Effector memory CD8-positive, alpha-beta T cell (primary cell): ENCODE measurements around the gene COL4A5.

Experiments
- ATAC-seq: fragments of 150-1000 bp; cut with Tn5 transposase; replicated peaks from 2 replicates; pipeline ENCODE4 v1.10.0; 2021; ENCODE audit warnings: mild to moderate bottlenecking, moderate library complexity
- DNase-seq, 3 experiments: peaks; one replicate each; pipeline ENCODE4 v3.0.0; 2021
- H3K27ac Mint-ChIP-seq, 2 donors: one replicate each; pipeline ENCODE4 v1.8.0; 2022; ENCODE audit warnings: mild to moderate bottlenecking in 2 of 2, mixed read lengths in 2 of 2, moderate library complexity in 2 of 2
- H3K27me3 Mint-ChIP-seq, 2 donors: one replicate each; pipeline ENCODE4 v1.8.0; 2022; ENCODE audit warnings: mixed read lengths in 2 of 2
- H3K36me3 Mint-ChIP-seq: one replicate; pipeline ENCODE4 v1.8.0; 2022; ENCODE audit warnings: mild to moderate bottlenecking, moderate library complexity, mixed read lengths; ENCODE audit not compliant: insufficient read depth
- H3K4me1 Mint-ChIP-seq, 2 donors: one replicate each; pipeline ENCODE4 v1.8.0; 2022; ENCODE audit warnings: low read depth in 2 of 2, mixed read lengths in 2 of 2
- H3K4me3 Mint-ChIP-seq, 2 donors: one replicate each; pipeline ENCODE4 v1.8.0; 2022; ENCODE audit warnings: mild to moderate bottlenecking in 2 of 2, mixed read lengths in 2 of 2, moderate library complexity in 2 of 2
- H3K9me3 Mint-ChIP-seq, 2 donors: one replicate each; pipeline ENCODE4 v1.8.0; 2022; ENCODE audit warnings: mixed read lengths in 2 of 2

COL4A5 gene

DNA sequence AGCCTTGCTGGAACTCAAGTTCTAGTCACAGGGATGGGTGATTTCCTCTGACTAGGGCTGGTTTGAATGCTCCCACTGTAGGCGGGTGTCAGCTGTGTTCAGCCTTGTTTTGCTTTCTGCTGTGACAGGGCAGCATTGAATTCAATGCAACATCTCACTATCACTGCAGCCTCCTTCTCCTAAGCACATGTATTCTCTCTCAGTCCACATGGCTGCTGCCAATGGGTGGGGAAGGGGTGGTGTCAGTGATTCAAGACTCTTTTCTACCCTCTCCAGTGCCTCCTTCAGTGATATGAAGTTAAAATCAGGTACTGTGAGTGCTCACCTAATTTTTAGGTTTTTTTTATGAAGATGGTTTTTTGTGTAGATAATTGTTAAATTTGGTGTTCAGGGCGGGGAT, 46.3 kb downstream of the COL4A5 start:
- no peak overlapping the region for H3K4me3 Mint-ChIP-seq
- ATAC-seq (no peak), DNase-seq (no peak)
- H3K36me3 Mint-ChIP-seq = no peaks in the 10 kb centered on the region
- no peaks in the 10 kb centered on the region for H3K4me1 Mint-ChIP-seq
- H3K9me3 Mint-ChIP-seq = no peaks in the 10 kb centered on the region
- H3K27ac Mint-ChIP-seq = no peak overlapping the region
- no peaks in the 10 kb centered on the region for H3K27me3 Mint-ChIP-seq

DNA sequence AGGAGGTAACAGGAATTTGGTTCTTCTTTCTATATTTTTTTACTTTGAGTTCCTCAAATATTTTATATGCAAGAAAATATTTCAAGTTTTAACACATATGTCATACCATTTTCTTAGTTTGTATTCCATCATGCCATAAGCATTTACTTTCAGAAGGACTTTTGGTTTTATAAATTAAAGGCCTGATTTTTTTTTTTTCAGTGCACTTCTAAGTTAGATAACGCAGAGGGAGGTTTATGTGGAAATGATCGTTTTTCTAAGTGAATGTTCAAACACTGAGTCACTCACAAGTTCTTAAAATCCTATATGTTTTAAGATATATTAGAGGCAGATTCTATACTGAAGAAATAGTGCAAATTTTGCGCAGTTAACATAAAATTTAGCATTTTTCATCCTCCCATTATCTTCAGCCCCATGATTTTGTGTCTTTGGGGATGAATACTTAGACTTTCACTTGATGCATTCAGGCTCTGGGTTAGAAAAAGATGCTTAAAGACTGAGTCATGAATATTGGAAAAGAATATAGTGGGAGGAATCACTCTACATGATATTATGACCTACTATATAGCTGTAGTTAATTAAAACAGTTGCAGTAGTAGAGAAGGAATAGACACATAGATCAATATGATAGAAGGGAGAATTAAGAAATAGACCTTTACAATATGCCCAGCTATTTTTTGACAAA, 54.9 kb downstream of the COL4A5 start:
- H3K4me3 Mint-ChIP-seq = no peak overlapping the region
- no peaks in the 10 kb centered on the region for H3K36me3 Mint-ChIP-seq
- no peaks in the 10 kb centered on the region for H3K4me1 Mint-ChIP-seq
- ATAC-seq (no peak), DNase-seq (no peak)
- H3K27me3 Mint-ChIP-seq = no peaks in the 10 kb centered on the region
- H3K27ac Mint-ChIP-seq = no peak overlapping the region
- no peaks in the 10 kb centered on the region for H3K9me3 Mint-ChIP-seq

DNA sequence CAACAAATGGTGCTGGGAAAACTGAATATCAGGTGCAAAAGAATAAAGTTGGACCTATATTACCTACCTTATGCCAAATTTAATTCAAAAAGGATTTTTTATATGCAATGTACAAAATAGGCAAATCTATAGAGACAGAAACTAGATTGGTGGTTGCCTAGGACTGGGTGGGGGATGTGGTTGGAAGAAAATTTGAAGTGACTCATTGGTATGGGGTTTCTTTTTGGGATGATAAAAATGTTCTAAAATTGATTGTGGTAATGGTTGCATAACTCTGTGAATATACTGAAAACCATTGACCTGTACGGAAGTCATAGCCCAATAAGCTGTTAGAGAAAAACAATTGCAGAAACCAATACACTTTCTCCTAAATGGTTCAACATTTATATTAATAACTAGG, 72.1 kb downstream of the COL4A5 start:
- Mint-ChIP-seq H3K36me3 (no peaks in the 10 kb centered on the region), H3K9me3 (peaks cover 0 to 2% of the 10 kb centered on the region in 2 donors), H3K27ac (no peak overlapping the region), H3K27me3 (no peaks in the 10 kb centered on the region), H3K4me1 (no peaks in the 10 kb centered on the region), H3K4me3 (no peak overlapping the region)
- ATAC-seq (no peak), DNase-seq (no peak)

DNA sequence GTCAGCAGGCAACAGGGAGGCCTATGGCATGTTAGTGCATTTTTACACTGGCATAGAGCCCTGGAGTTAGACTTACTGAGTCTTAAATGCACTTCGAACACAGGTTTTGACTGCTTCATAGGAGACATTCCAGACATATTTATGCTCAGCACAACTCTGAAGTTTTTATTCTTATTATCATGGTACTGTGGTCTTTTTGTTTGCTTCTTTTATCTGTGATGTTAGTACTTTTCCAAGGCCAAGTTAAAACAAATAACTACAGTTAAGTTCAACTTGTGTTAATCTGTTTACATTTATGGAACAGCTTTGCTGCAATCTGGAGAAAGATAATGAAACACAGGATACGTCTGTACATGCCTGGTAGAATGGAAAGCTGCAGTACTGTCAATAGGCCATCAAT, 76.5 kb downstream of the COL4A5 start:
- Mint-ChIP-seq H3K27me3 (no peaks in the 10 kb centered on the region), H3K9me3 (no peaks in the 10 kb centered on the region), H3K36me3 (no peaks in the 10 kb centered on the region), H3K4me1 (no peaks in the 10 kb centered on the region), H3K27ac (no peak overlapping the region), H3K4me3 (no peak overlapping the region)
- no peak for DNase-seq
- no peak for ATAC-seq

DNA sequence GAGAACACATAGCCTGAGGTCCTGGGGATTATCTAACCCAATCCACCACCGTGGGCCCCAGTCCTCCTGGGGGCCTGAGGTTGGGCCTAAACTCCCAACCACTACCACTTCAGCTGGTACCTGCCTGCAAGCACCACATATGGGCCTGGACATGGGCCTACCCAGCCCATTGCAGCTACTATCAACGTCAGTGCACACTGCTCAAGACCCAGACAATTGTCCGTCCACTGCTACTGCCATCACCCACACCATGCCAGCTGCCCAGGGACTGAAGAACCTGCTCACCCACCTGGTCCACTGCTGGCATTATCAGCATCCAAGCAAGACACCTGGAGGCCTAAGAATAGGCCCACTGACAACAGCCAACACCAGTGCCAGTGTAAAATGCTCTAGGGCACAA, 88.1 kb downstream of the COL4A5 start:
- Mint-ChIP-seq H3K4me1 (no peaks in the 10 kb centered on the region), H3K36me3 (no peaks in the 10 kb centered on the region), H3K9me3 (peaks cover 0 to 2% of the 10 kb centered on the region in 2 donors), H3K27ac (no peak overlapping the region), H3K27me3 (no peaks in the 10 kb centered on the region), H3K4me3 (no peak overlapping the region)
- ATAC-seq (no peak), DNase-seq (no peak)

GRCh38 chrX:108537005-108537404, 97.4 kb downstream of the COL4A5 start:
- no peaks in the 10 kb centered on the region for H3K36me3 Mint-ChIP-seq
- no peaks in the 10 kb centered on the region for H3K9me3 Mint-ChIP-seq
- ATAC-seq (no peak), DNase-seq (no peak)
- H3K4me3 Mint-ChIP-seq = no peak overlapping the region
- no peaks in the 10 kb centered on the region for H3K4me1 Mint-ChIP-seq
- H3K27me3 Mint-ChIP-seq = no peaks in the 10 kb centered on the region
- H3K27ac Mint-ChIP-seq = no peak overlapping the region

- no peak overlapping the region for H3K27ac Mint-ChIP-seq
- H3K4me1 Mint-ChIP-seq = no peaks in the 10 kb centered on the region
- no peak for ATAC-seq
- H3K9me3 Mint-ChIP-seq = no peaks in the 10 kb centered on the region
- no peaks in the 10 kb centered on the region for H3K27me3 Mint-ChIP-seq
- H3K36me3 Mint-ChIP-seq = no peaks in the 10 kb centered on the region
- DNase-seq = no peak
- H3K4me3 Mint-ChIP-seq = no peak overlapping the region
Measured at GRCh38 chrX:108541286-108541685, 101.6 kb downstream of the COL4A5 start.

GRCh38 chrX:108557580-108557979, 117.9 kb downstream of the COL4A5 start:
- no peak for ATAC-seq
- no peaks in the 10 kb centered on the region for H3K27me3 Mint-ChIP-seq
- H3K27ac Mint-ChIP-seq = no peak overlapping the region
- H3K4me3 Mint-ChIP-seq = no peak overlapping the region
- H3K4me1 Mint-ChIP-seq = no peaks in the 10 kb centered on the region
- no peaks in the 10 kb centered on the region for H3K9me3 Mint-ChIP-seq
- H3K36me3 Mint-ChIP-seq = no peaks in the 10 kb centered on the region
- no peak for DNase-seq

- Mint-ChIP-seq H3K27me3 (no peaks in the 10 kb centered on the region), H3K4me3 (no peak overlapping the region), H3K9me3 (no peaks in the 10 kb centered on the region), H3K4me1 (no peaks in the 10 kb centered on the region), H3K27ac (no peak overlapping the region), H3K36me3 (no peaks in the 10 kb centered on the region)
- no peak for ATAC-seq
- DNase-seq = no peak
Measured at GRCh38 chrX:108558217-108558616, 118.6 kb downstream of the COL4A5 start.

DNA sequence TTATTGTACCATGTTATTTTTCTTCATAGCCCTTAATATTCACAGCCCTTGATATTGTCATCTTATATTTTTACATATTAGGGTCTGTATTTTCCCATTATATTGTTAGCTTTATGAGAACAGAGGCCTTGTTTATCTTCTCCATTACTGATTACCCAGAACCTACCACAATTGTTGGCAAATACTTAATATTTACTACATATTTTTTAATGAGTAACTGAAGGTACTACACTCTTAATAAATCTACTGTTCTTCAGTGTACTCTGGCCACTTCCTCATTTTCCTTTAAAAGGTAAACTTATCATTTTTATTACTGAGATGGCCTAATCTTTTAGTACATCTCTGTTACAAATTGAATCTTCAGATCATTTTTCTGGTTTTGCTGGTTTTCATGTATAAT, 133.5 kb downstream of the COL4A5 start:
- Mint-ChIP-seq H3K36me3 (no peaks in the 10 kb centered on the region), H3K27ac (no peak overlapping the region), H3K9me3 (no peaks in the 10 kb centered on the region), H3K4me1 (no peaks in the 10 kb centered on the region), H3K27me3 (no peaks in the 10 kb centered on the region), H3K4me3 (no peak overlapping the region)
- DNase-seq (no peak), ATAC-seq (no peak)

GRCh38 chrX:108582151-108582550, 142.5 kb downstream of the COL4A5 start:
- no peak overlapping the region for H3K4me3 Mint-ChIP-seq
- H3K27me3 Mint-ChIP-seq = no peaks in the 10 kb centered on the region
- H3K27ac Mint-ChIP-seq = no peak overlapping the region
- H3K36me3 Mint-ChIP-seq = no peaks in the 10 kb centered on the region
- no peaks in the 10 kb centered on the region for H3K9me3 Mint-ChIP-seq
- DNase-seq (no peak), ATAC-seq (no peak)
- H3K4me1 Mint-ChIP-seq = no peaks in the 10 kb centered on the region

GRCh38 chrX:108584617-108585211, 145.1 kb downstream of the COL4A5 start:
- Mint-ChIP-seq H3K27me3 (no peaks in the 10 kb centered on the region), H3K4me1 (no peaks in the 10 kb centered on the region), H3K36me3 (no peaks in the 10 kb centered on the region), H3K27ac (no peak overlapping the region), H3K9me3 (no peaks in the 10 kb centered on the region), H3K4me3 (no peak overlapping the region)
- ATAC-seq (no peak), DNase-seq (no peak)

DNA sequence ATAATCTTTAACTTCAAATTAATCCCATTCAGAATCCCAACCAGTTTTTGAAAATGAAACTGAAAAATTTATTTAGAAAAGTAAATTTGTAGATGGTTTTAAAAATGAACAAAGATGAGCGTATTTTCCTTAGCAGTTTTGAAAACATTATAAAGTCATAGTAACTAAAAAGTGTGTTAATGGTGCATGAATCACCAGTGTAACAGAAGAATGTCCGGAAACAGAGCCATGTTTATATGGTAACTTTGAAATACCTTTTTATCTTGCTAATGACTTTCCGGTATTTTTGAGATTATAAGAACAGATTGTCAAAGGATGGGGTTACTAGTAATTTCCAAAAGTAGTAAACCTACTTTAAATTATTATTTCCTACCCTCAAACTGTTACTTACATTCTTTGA, 150.9 kb downstream of the COL4A5 start:
- H3K9me3 Mint-ChIP-seq = peaks cover 9 to 11% of the 10 kb centered on the region in 2 donors
- H3K4me3 Mint-ChIP-seq = no peak overlapping the region
- DNase-seq (no peak), ATAC-seq (no peak)
- no peak overlapping the region for H3K27ac Mint-ChIP-seq
- H3K27me3 Mint-ChIP-seq = no peaks in the 10 kb centered on the region
- H3K36me3 Mint-ChIP-seq = no peaks in the 10 kb centered on the region
- H3K4me1 Mint-ChIP-seq = no peaks in the 10 kb centered on the region

- Mint-ChIP-seq H3K9me3 (peaks cover 0 to 2% of the 10 kb centered on the region in 2 donors), H3K4me3 (no peak overlapping the region), H3K4me1 (no peaks in the 10 kb centered on the region), H3K27me3 (no peaks in the 10 kb centered on the region), H3K36me3 (no peaks in the 10 kb centered on the region), H3K27ac (no peak overlapping the region)
- ATAC-seq (no peak), DNase-seq (no peak)
Measured at GRCh38 chrX:108601276-108601675, 161.6 kb downstream of the COL4A5 start.
